Measurements from ENCODE around the gene ZFPL1.

ZFPL1 gene

GRCh38 chr11:65072631-65072966 is 11.4 kb upstream of the ZFPL1 start:
- no peak overlapping the region for H3K4me3 ChIP-seq (ENCODE audit: insufficient read depth, low read depth, low read length)
- no peak overlapping the region for H3K27ac ChIP-seq (ENCODE audit: insufficient read depth, low read depth, low read length, poor library complexity, severe bottlenecking)
- H3K4me1 ChIP-seq (ENCODE audit: control insufficient read depth, insufficient read depth, low read length) = peaks cover 4% of the 10 kb centered on the region
- H3K27me3 ChIP-seq (ENCODE audit: control insufficient read depth, insufficient read depth, low read length, poor library complexity, severe bottlenecking) = no peaks in the 10 kb centered on the region
- H3K36me3 ChIP-seq (ENCODE audit: control insufficient read depth, insufficient read depth, low read length) = peaks cover 8% of the 10 kb centered on the region
- 82 to 84% methylated on average over 1 of the region's 1 CpG for WGBS, 2 experiments
- no peaks in the 10 kb centered on the region for H3K9me3 ChIP-seq (ENCODE audit: control insufficient read depth, low read length)

- Histone ChIP-seq H3K9me3 (ENCODE audit: control insufficient read depth, low read length) (no peaks in the 10 kb centered on the region), H3K36me3 (ENCODE audit: control insufficient read depth, insufficient read depth, low read length) (peaks cover 34% of the 10 kb centered on the region), H3K27ac (ENCODE audit: insufficient read depth, low read depth, low read length, poor library complexity, severe bottlenecking) (no peak overlapping the region), H3K27me3 (ENCODE audit: control insufficient read depth, insufficient read depth, low read length, poor library complexity, severe bottlenecking) (no peaks in the 10 kb centered on the region), H3K4me1 (ENCODE audit: control insufficient read depth, insufficient read depth, low read length) (peaks cover 4% of the 10 kb centered on the region), H3K4me3 (ENCODE audit: insufficient read depth, low read depth, low read length) (no peak overlapping the region)
- WGBS, 2 experiments = 88 to 92% methylated on average over 4 of the region's 4 CpGs
Observed at GRCh38 chr11:65077451-65077850, 6.6 kb upstream of the ZFPL1 start.

GRCh38 chr11:65078151-65078550 is 5.9 kb upstream of the ZFPL1 start:
- Histone ChIP-seq H3K27me3 (ENCODE audit: control insufficient read depth, insufficient read depth, low read length, poor library complexity, severe bottlenecking) (no peaks in the 10 kb centered on the region), H3K27ac (ENCODE audit: insufficient read depth, low read depth, low read length, poor library complexity, severe bottlenecking) (no peak overlapping the region), H3K36me3 (ENCODE audit: control insufficient read depth, insufficient read depth, low read length) (peaks cover 34% of the 10 kb centered on the region), H3K9me3 (ENCODE audit: control insufficient read depth, low read length) (no peaks in the 10 kb centered on the region), H3K4me1 (ENCODE audit: control insufficient read depth, insufficient read depth, low read length) (peaks cover 10% of the 10 kb centered on the region), H3K4me3 (ENCODE audit: insufficient read depth, low read depth, low read length) (no peak overlapping the region)
- 85 to 86% methylated on average over 3 of the region's 3 CpGs for WGBS, 2 experiments

GRCh38 chr11:65078786-65079342 is 5.2 kb upstream of the ZFPL1 start:
- Histone ChIP-seq H3K27ac (ENCODE audit: insufficient read depth, low read depth, low read length, poor library complexity, severe bottlenecking) (no peak overlapping the region), H3K36me3 (ENCODE audit: control insufficient read depth, insufficient read depth, low read length) (peaks cover 34% of the 10 kb centered on the region), H3K4me3 (ENCODE audit: insufficient read depth, low read depth, low read length) (no peak overlapping the region), H3K27me3 (ENCODE audit: control insufficient read depth, insufficient read depth, low read length, poor library complexity, severe bottlenecking) (no peaks in the 10 kb centered on the region), H3K9me3 (ENCODE audit: control insufficient read depth, low read length) (no peaks in the 10 kb centered on the region), H3K4me1 (ENCODE audit: control insufficient read depth, insufficient read depth, low read length) (peaks cover 12% of the 10 kb centered on the region)
- WGBS, 2 experiments = 92 to 97% methylated on average over 9 of the region's 9 CpGs

GRCh38 chr11:65083134-65083833 is 738 bp upstream of the ZFPL1 start:
- Histone ChIP-seq H3K27me3 (ENCODE audit: control insufficient read depth, insufficient read depth, low read length, poor library complexity, severe bottlenecking) (no peaks in the 10 kb centered on the region), H3K36me3 (ENCODE audit: control insufficient read depth, insufficient read depth, low read length) (peaks cover 30% of the 10 kb centered on the region), H3K4me3 (ENCODE audit: insufficient read depth, low read depth, low read length) (peak overlapping the region; percentile 93), H3K9me3 (ENCODE audit: control insufficient read depth, low read length) (no peaks in the 10 kb centered on the region), H3K27ac (ENCODE audit: insufficient read depth, low read depth, low read length, poor library complexity, severe bottlenecking) (peak overlapping the region; percentile 87), H3K4me1 (ENCODE audit: control insufficient read depth, insufficient read depth, low read length) (peaks cover 9% of the 10 kb centered on the region)
- WGBS, 2 experiments = 5% methylated on average over 13 of the region's 13 CpGs

GRCh38 chr11:65084598-65085375 is 765 bp downstream of the ZFPL1 start:
- Histone ChIP-seq H3K27ac (ENCODE audit: insufficient read depth, low read depth, low read length, poor library complexity, severe bottlenecking) (peak overlapping the region; percentile 87), H3K4me3 (ENCODE audit: insufficient read depth, low read depth, low read length) (peak overlapping the region; percentile 93), H3K9me3 (ENCODE audit: control insufficient read depth, low read length) (no peaks in the 10 kb centered on the region), H3K27me3 (ENCODE audit: control insufficient read depth, insufficient read depth, low read length, poor library complexity, severe bottlenecking) (no peaks in the 10 kb centered on the region), H3K36me3 (ENCODE audit: control insufficient read depth, insufficient read depth, low read length) (peaks cover 23% of the 10 kb centered on the region), H3K4me1 (ENCODE audit: control insufficient read depth, insufficient read depth, low read length) (peaks cover 9% of the 10 kb centered on the region)
- 57 to 59% methylated on average over 23 of the region's 23 CpGs for WGBS, 2 experiments

GRCh38 chr11:65085446-65085845 is 1.4 kb downstream of the ZFPL1 start:
- Histone ChIP-seq H3K36me3 (ENCODE audit: control insufficient read depth, insufficient read depth, low read length) (peaks cover 21% of the 10 kb centered on the region), H3K4me1 (ENCODE audit: control insufficient read depth, insufficient read depth, low read length) (peaks cover 9% of the 10 kb centered on the region), H3K27ac (ENCODE audit: insufficient read depth, low read depth, low read length, poor library complexity, severe bottlenecking) (no peak overlapping the region), H3K4me3 (ENCODE audit: insufficient read depth, low read depth, low read length) (no peak overlapping the region), H3K9me3 (ENCODE audit: control insufficient read depth, low read length) (no peaks in the 10 kb centered on the region), H3K27me3 (ENCODE audit: control insufficient read depth, insufficient read depth, low read length, poor library complexity, severe bottlenecking) (no peaks in the 10 kb centered on the region)
- 95 to 96% methylated on average over 4 of the region's 4 CpGs for WGBS, 2 experiments

GRCh38 chr11:65086809-65087208 is 2.8 kb downstream of the ZFPL1 start:
- H3K27me3 ChIP-seq (ENCODE audit: control insufficient read depth, insufficient read depth, low read length, poor library complexity, severe bottlenecking) = no peaks in the 10 kb centered on the region
- no peak overlapping the region for H3K27ac ChIP-seq (ENCODE audit: insufficient read depth, low read depth, low read length, poor library complexity, severe bottlenecking)
- WGBS, 2 experiments = 93 to 96% methylated on average over 9 of the region's 9 CpGs
- H3K36me3 ChIP-seq (ENCODE audit: control insufficient read depth, insufficient read depth, low read length) = peaks cover 15% of the 10 kb centered on the region
- no peak overlapping the region for H3K4me3 ChIP-seq (ENCODE audit: insufficient read depth, low read depth, low read length)
- H3K9me3 ChIP-seq (ENCODE audit: control insufficient read depth, low read length) = no peaks in the 10 kb centered on the region
- peaks cover 9% of the 10 kb centered on the region for H3K4me1 ChIP-seq (ENCODE audit: control insufficient read depth, insufficient read depth, low read length)

- 95 to 97% methylated on average over 11 of the region's 11 CpGs for WGBS, 2 experiments
- Histone ChIP-seq H3K4me3 (ENCODE audit: insufficient read depth, low read depth, low read length) (no peak overlapping the region), H3K27me3 (ENCODE audit: control insufficient read depth, insufficient read depth, low read length, poor library complexity, severe bottlenecking) (no peaks in the 10 kb centered on the region), H3K4me1 (ENCODE audit: control insufficient read depth, insufficient read depth, low read length) (peaks cover 9% of the 10 kb centered on the region), H3K27ac (ENCODE audit: insufficient read depth, low read depth, low read length, poor library complexity, severe bottlenecking) (no peak overlapping the region), H3K9me3 (ENCODE audit: control insufficient read depth, low read length) (no peaks in the 10 kb centered on the region), H3K36me3 (ENCODE audit: control insufficient read depth, insufficient read depth, low read length) (peaks cover 12% of the 10 kb centered on the region)
Observed at GRCh38 chr11:65087216-65087615, 3.2 kb downstream of the ZFPL1 start.

- Histone ChIP-seq H3K27ac (ENCODE audit: insufficient read depth, low read depth, low read length, poor library complexity, severe bottlenecking) (no peak overlapping the region), H3K4me3 (ENCODE audit: insufficient read depth, low read depth, low read length) (no peak overlapping the region), H3K9me3 (ENCODE audit: control insufficient read depth, low read length) (no peaks in the 10 kb centered on the region), H3K36me3 (ENCODE audit: control insufficient read depth, insufficient read depth, low read length) (peaks cover 12% of the 10 kb centered on the region), H3K4me1 (ENCODE audit: control insufficient read depth, insufficient read depth, low read length) (peaks cover 6% of the 10 kb centered on the region), H3K27me3 (ENCODE audit: control insufficient read depth, insufficient read depth, low read length, poor library complexity, severe bottlenecking) (no peaks in the 10 kb centered on the region)
- WGBS, 2 experiments = 94 to 95% methylated on average over 15 of the region's 15 CpGs
Observed at GRCh38 chr11:65087827-65088226, 3.8 kb downstream of the ZFPL1 start.

Data from ectodermal cell (in vitro differentiated cells).